Daoy (cell line): Measurements from ENCODE around the gene PTHLH. TPM values are rescaled to one million over a fixed set of nuclear protein-coding genes. Genes with fewer than 3 reads are reported as not detected.
A peak's percentile ranks its signal among the peaks of the same experiment; 100 is the strongest.

Experiments used
- DNase-seq: peaks from one replicate; pipeline ENCODE4 v3.0.0-alpha.2; 2015; ENCODE audit warnings: low read depth
- total RNA-seq: library from RNA; depleted of rRNA; stranded (reverse); fragments of >200 nt; shearing (Covaris generic); gene quantifications from 2 replicates; pipeline ENCODE4 v1.2.3, GENCODE V29; 2014; rRNA removed

Gene PTHLH
- total RNA-seq, 1 experiment from 2014 or later, result 67.1 TPM

DNA sequence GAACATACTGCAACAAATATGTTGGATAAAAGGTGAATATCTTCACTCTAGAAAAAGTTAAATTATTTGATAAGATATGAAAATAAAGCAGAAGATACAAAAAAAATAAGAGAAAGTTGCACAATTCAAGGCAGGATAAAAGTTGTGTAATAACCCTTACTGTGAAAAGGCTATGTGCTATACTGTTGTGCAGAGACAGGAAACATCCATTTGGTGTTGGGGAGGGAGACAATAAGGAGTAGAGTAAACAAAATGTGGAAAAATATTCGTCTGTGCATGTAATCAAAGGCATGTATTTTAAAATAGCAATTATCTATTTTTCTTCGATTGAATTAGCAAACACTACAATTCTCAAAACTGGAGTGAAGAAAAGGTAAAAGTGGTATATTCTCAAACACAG is 34.8 kb downstream of the PTHLH start:
- DNase-seq, result no peak

- DNase-seq, result peak; percentile 6
Measured at GRCh38 chr12:27936196-27936595, 36.3 kb downstream of the PTHLH start.

GRCh38 chr12:27934276-27934675 is 38.3 kb downstream of the PTHLH start:
- no peak for DNase-seq

- DNase-seq, result no peak
Measured at GRCh38 chr12:27931390-27931789, 41.1 kb downstream of the PTHLH start.

GRCh38 chr12:27927347-27927746 is 45.2 kb downstream of the PTHLH start:
- DNase-seq, result no peak

GRCh38 chr12:27924350-27925135 is 48.0 kb downstream of the PTHLH start:
- DNase-seq, result no peak

DNA sequence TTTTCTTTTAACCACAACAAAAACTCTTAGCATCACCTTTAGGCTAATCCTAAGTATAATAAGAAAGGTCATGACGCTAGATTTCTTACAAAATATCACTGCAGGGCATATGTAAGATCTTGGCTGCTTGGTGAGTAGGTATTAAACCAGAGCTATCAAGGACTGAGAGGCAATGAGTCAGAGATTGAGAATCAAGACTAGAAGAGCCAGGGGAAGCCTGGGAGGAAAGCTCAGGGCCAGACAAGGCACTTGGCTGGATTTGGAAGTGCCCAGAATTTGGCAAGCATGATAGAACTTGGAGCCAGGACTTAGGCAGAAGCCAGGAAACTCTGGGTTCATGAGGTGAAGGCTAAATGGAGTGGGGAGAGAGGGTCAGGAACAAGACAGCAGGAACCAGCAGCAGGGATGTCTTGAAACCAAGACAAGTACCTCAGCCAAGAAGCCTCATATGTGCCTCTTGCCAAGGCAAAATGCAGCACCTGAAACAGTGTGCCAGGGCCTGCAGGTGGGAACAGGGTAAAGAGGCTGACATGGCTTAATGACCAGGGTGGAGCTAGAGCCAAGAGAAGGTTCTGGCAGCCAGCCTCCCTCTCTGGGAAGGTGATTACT is 49.9 kb downstream of the PTHLH start:
- no peak for DNase-seq

DNA sequence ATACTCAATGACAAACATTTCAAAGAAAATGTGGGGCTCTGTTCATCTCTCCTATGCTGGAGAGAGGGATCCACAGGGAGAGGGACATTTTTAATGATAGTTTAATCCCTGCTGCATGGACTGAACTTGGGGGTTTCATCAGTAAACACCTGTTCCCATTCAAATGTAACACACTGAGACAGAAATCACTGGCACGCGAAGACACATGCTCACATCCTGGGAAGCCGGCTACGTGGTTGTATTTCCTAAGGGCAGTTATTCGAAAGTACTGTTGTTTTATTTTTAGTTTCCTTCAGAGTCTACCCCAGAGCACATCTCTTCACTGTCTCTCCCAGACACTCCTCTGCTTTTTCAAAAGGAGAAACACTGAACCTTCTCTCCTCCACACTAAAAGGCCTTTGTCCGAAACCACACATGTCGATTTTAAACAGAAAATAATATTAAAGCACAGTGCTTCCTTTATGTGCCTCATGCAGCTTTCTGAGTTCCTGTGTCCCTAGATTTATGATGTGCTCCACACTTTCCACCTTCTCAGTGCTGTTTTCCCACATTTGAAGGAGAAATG is 52.8 kb downstream of the PTHLH start:
- DNase-seq, result no peak

- no peak for DNase-seq
Measured at GRCh38 chr12:27915536-27915935, 57.0 kb downstream of the PTHLH start.

GRCh38 chr12:27915021-27915420 is 57.5 kb downstream of the PTHLH start:
- DNase-seq, result no peak

DNA sequence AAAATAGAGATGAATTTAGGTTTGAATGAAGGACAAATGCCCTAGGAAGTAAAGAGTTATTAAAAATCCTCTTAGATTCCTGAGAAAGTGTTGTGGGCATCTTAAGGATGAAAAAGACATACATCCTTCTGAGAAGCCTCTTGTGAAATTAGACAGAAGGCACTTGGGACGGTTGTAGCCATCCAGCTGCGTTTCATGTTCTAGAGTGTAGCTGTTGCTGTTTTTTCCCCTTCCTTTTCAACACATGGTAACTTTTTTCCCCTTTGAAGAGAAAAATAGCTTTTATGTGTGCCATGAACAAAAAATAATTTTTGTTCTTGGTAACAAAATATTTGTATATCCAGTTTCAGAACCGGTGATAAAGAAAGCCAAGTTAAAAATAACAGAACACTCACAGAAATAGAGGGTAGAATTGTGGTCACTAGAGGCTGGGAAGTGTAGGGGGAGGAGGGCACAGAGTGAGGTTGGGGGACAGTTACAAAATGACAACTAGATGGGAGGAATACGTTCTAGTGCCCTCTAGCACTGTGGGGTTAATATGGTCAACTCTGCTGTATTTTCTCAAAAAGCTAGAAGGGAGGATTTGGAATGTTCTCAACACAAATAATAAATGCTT is 58.4 kb downstream of the PTHLH start:
- no peak for DNase-seq

DNA sequence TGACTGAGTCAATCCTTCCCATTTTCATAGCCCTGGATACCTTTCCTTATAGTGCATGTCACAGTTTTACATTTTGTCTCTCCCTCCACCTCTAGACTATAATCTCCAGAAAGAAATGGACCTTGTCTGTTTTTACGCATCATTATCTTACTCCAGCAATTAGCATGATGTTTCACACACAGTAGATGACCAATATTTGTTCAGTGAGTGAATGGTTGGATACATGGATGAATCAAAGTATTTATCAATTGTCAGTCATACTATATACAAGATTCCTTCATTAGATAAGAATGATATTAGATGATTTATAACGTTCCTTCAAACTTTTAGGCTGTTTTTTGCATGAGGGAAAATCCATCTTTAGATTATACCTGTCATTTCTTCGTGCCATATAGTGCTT is 61.1 kb downstream of the PTHLH start:
- DNase-seq, result no peak

Other genes starting within 250 kb of the PTHLH start
- gene KLHL42, start 192.5 kb downstream of the PTHLH start, total RNA-seq, result 20.2 and 27.7 TPM in 2 replicates
- gene MANSC4, start 192.5 kb downstream of the PTHLH start, total RNA-seq, result not detected in 2 replicates
- gene CCDC91, start 217.7 kb upstream of the PTHLH start, total RNA-seq, result 40.1 and 40.8 TPM in 2 replicates